Lung (tissue), 13 donors: ENCODE data around the gene SAA1. TPM values are rescaled to one million over a fixed set of nuclear protein-coding genes. Genes with fewer than 3 reads are reported as not detected.

Experiments used
- ATAC-seq: fragments of 200-7000 bp; cut with Tn5 transposase; one replicate; pipeline ENCODE4 v1.9.1; 2020; ENCODE audit warnings: moderate number of reproducible peaks; ENCODE audit not compliant: insufficient read depth, low FRiP score
- DNase-seq, 3 donors: peaks; one replicate each; pipeline ENCODE4 v3.0.0-alpha.2; 2013 to 2017
- H3K27ac ChIP-seq, 2 donors: one replicate each; pipeline ENCODE4 v1.5.1; 2013; ENCODE audit warnings: mild to moderate bottlenecking in 2 of 2, moderate library complexity in 2 of 2, control low read depth in 1 of 2, inconsistent platforms in 1 of 2, low read depth in 1 of 2, low read length in 1 of 2
- H3K27me3 ChIP-seq, 3 donors: one replicate each; pipeline ENCODE4 v1.5.1; 2013; ENCODE audit warnings: low read length in 2 of 3; ENCODE audit not compliant: control insufficient read depth in 3 of 3, insufficient read depth in 3 of 3
- H3K36me3 ChIP-seq, 4 donors: one replicate each; pipeline ENCODE4 v1.5.1; 2013; ENCODE audit warnings: low read length in 4 of 4, mild to moderate bottlenecking in 1 of 4, moderate library complexity in 1 of 4; ENCODE audit not compliant: control insufficient read depth in 4 of 4, insufficient read depth in 4 of 4
- H3K4me1 ChIP-seq, 5 donors: one replicate each; pipeline ENCODE4 v1.5.1; 2013; ENCODE audit warnings: low read length in 5 of 5, mild to moderate bottlenecking in 2 of 5, moderate library complexity in 1 of 5; ENCODE audit not compliant: control insufficient read depth in 5 of 5, insufficient read depth in 5 of 5
- H3K4me3 ChIP-seq: one replicate; pipeline ENCODE4 v1.5.1; 2013; ENCODE audit warnings: mild to moderate bottlenecking, control low read depth, moderate library complexity
- H3K9ac ChIP-seq, 2 donors: one replicate each; pipeline ENCODE4 v1.5.1; 2013; ENCODE audit warnings: low read length in 2 of 2, control low read depth in 1 of 2; ENCODE audit not compliant: insufficient read depth in 1 of 2
- H3K9me3 ChIP-seq, 4 donors: one replicate each; pipeline ENCODE4 v1.5.1; 2013; ENCODE audit warnings: low read length in 3 of 4, mild to moderate bottlenecking in 1 of 4, moderate library complexity in 1 of 4; ENCODE audit not compliant: control insufficient read depth in 4 of 4, insufficient read depth in 3 of 4
- CTCF ChIP-seq: IDR thresholded peaks from 2 replicates; pipeline ENCODE4 v1.5.1; 2012; ENCODE audit warnings: mild to moderate bottlenecking; ENCODE audit errors: control extremely low read depth, extremely low read depth
- WGBS, 2 donors: extraction: QIAGEN DNeasy Blood & Tissue Kit; methylation state at CpG; one replicate each; pipeline ENCODE4 v1.1.7; 2013; 5-methylcytosine and 5-hydroxymethylcytosine counted together
- polyA plus RNA-seq, 2 donors: library from polyadenylated mRNA; stranded (reverse); fragments of 200-250 nt; gene quantifications; one replicate each; pipeline ENCODE4 v1.2.1, GENCODE V29; 2013
- small RNA-seq: library from RNA; depleted of rRNA; stranded (forward); fragments of <200 nt; gene quantifications from one replicate; pipeline ENCODE3, GENCODE V24; 2014; ENCODE audit warnings: low replicate concordance
- total RNA-seq, 2 donors: library from RNA; depleted of rRNA in 1 of 2; stranded (reverse); fragments of >200 nt in 1 of 2; gene quantifications; one replicate each; pipeline ENCODE4 v1.2.1, GENCODE V29; 2014 to 2021
- donor health status: control.
- donor health status: control.
- donor health status: Bipolar disorder and iron deficiency.
- donor health status: healthy.
- donor health status: DM: yes; HTN: yes; CAD: no.

SAA1 gene
- total and polyA plus RNA-seq, 4 donors, result 44.4 to 2,589 (median 204) TPM

- Histone ChIP-seq H3K27me3 (no peaks in the 10 kb centered on the region), H3K4me1 (peaks cover 0 to 10% (median 6%) of the 10 kb centered on the region in 5 donors), H3K9me3 (no peaks in the 10 kb centered on the region), H3K27ac (no peak overlapping the region), H3K36me3 (peaks cover 0 to 2% (median 0%) of the 10 kb centered on the region in 4 donors), H3K4me3 (no peak overlapping the region), H3K9ac (no peak overlapping the region)
- no peak for TF ChIP-seq CTCF
- 93 to 98% methylated on average over 4 of the region's 4 CpGs for WGBS, 2 donors
- DNase-seq (no peak), ATAC-seq (no peak)
These were observed 51.5 kb downstream of the SAA1 start for GRCh38 chr11:18317551-18317950.

Small RNAs within 50 kb of the gene (small RNA-seq; reads per million reads assigned to genes)
- gene RNA5SP333 (not detected), gene RNA5SP334 (not detected)

Other genes with a start within 250 kb of the SAA1 start
- 1 to 10 TPM in 1 of 2 donors, under 1 TPM in 1; 0.74 to 2.8 TPM for gene TPH1, start 220.0 kb upstream of the SAA1 start, total RNA-seq
- under 1 TPM; 0.13 to 0.37 TPM for gene TPH1, start 220.0 kb upstream of the SAA1 start, polyA plus RNA-seq
- gene SAAL1, start 160.2 kb upstream of the SAA1 start, total RNA-seq, result 10 to 100 TPM in 1 of 2 donors, 1 to 10 TPM in 1; 9.1 to 15.1 TPM
- 10 to 100 TPM in 1 of 2 donors, 1 to 10 TPM in 1; 5.5 to 13.6 TPM for gene SAAL1, start 160.2 kb upstream of the SAA1 start, polyA plus RNA-seq
- gene MRGPRX3, start 133.7 kb upstream of the SAA1 start, total RNA-seq, result under 1 TPM in 1 of 2 donors, not detected in 1; 0.12 TPM
- gene MRGPRX3, start 133.7 kb upstream of the SAA1 start, polyA plus RNA-seq, result under 1 TPM in 1 of 2 donors, not detected in 1; 0.18 TPM
- not detected for gene MRGPRX4, start 93.4 kb upstream of the SAA1 start, total RNA-seq
- gene MRGPRX4, start 93.4 kb upstream of the SAA1 start, polyA plus RNA-seq, result not detected
- 1 to 10 TPM in 1 of 2 donors, not detected in 1; 3.8 TPM for gene SAA4, start 29.5 kb upstream of the SAA1 start, total RNA-seq
- gene SAA4, start 29.5 kb upstream of the SAA1 start, polyA plus RNA-seq, result 1 to 10 TPM in 1 of 2 donors, under 1 TPM in 1; 0.39 to 6.4 TPM
- 100 to 1,000 TPM in 1 of 2 donors, 10 to 100 TPM in 1; 56.7 to 105 TPM for gene SAA2, start 17.6 kb upstream of the SAA1 start, total RNA-seq
- 1,000 to 10,000 TPM in 1 of 2 donors, 10 to 100 TPM in 1; 18.6 to 1,381 TPM for gene SAA2, start 17.6 kb upstream of the SAA1 start, polyA plus RNA-seq
- 10 to 100 TPM; 23.9 to 36.2 TPM for gene HPS5, start 55.9 kb downstream of the SAA1 start, total RNA-seq
- 10 to 100 TPM in 1 of 2 donors, 1 to 10 TPM in 1; 8.9 to 16.7 TPM for gene HPS5, start 55.9 kb downstream of the SAA1 start, polyA plus RNA-seq
- 10 to 100 TPM; 39.3 to 87.9 TPM for gene GTF2H1, start 56.3 kb downstream of the SAA1 start, total RNA-seq
- gene GTF2H1, start 56.3 kb downstream of the SAA1 start, polyA plus RNA-seq, result 10 to 100 TPM; 20.2 to 25.9 TPM
- gene LDHA, start 128.3 kb downstream of the SAA1 start, total RNA-seq, result 100 to 1,000 TPM; 238 to 373 TPM
- 100 to 1,000 TPM; 286 to 596 TPM for gene LDHA, start 128.3 kb downstream of the SAA1 start, polyA plus RNA-seq
- not detected for gene LDHC, start 146.1 kb downstream of the SAA1 start, total RNA-seq
- gene LDHC, start 146.1 kb downstream of the SAA1 start, polyA plus RNA-seq, result 1 to 10 TPM in 1 of 2 donors, under 1 TPM in 1; 0.06 to 1.1 TPM
- not detected for gene LDHAL6A, start 189.6 kb downstream of the SAA1 start, total RNA-seq
- gene LDHAL6A, start 189.6 kb downstream of the SAA1 start, polyA plus RNA-seq, result not detected